ENCODE measurements around the gene RGS9BP. TPM values are rescaled to one million over a fixed set of nuclear protein-coding genes. Genes with fewer than 3 reads are reported as not detected.

Gene RGS9BP
- total RNA-seq, 1 experiment from 2014 or later, result 0.75 TPM

GRCh38 chr19:32658527-32658926, 17.1 kb upstream of the RGS9BP start:
- no peaks in the 10 kb centered on the region for H3K4me1 ChIP-seq
- no peak for TF ChIP-seq CTCF (IDR thresholded peaks at IDR 0.05; ENCODE audit: insufficient read depth in 1 of 2, low read depth in 1 of 2, low read length in 1 of 2, severe bottlenecking in 1 of 2, unreplicated experiment in 1 of 2)
- intact Hi-C loops (cut with micrococcal nuclease; ENCODE audit: unreplicated experiment), result no loop called here
- no peaks in the 10 kb centered on the region for H3K36me3 ChIP-seq (ENCODE audit: control insufficient read depth, insufficient read depth, low read length)
- H3K27me3 ChIP-seq (replicated peaks; ENCODE audit: control insufficient read depth, insufficient read depth, low read length), result no peaks in the 10 kb centered on the region
- H3K36me3 Mint-ChIP-seq (ENCODE audit: insufficient read depth, unreplicated experiment), result peaks cover 41% of the 10 kb centered on the region
- no peak overlapping the region for H3K27ac Mint-ChIP-seq (ENCODE audit: unreplicated experiment)
- BruUV-seq (replicated peaks), result no TSS peak
- no peaks in the 10 kb centered on the region for H3K27me3 Mint-ChIP-seq (ENCODE audit: insufficient read depth, unreplicated experiment)
- DNase-seq, result no peak
- H3K9me3 ChIP-seq, result no peaks in the 10 kb centered on the region
- no peaks in the 10 kb centered on the region for H3K4me1 Mint-ChIP-seq (ENCODE audit: low read depth, unreplicated experiment)
- H3K4me3 ChIP-seq (ENCODE audit: low read depth, low read length), result no peak overlapping the region
- no peak overlapping the region for H3K4me3 Mint-ChIP-seq (ENCODE audit: unreplicated experiment)
- POLR2A ChIA-PET, result no interaction called here
- CTCF ChIA-PET, result no interaction called here
- no peaks in the 10 kb centered on the region for H3K9me3 Mint-ChIP-seq (ENCODE audit: unreplicated experiment)

DNA sequence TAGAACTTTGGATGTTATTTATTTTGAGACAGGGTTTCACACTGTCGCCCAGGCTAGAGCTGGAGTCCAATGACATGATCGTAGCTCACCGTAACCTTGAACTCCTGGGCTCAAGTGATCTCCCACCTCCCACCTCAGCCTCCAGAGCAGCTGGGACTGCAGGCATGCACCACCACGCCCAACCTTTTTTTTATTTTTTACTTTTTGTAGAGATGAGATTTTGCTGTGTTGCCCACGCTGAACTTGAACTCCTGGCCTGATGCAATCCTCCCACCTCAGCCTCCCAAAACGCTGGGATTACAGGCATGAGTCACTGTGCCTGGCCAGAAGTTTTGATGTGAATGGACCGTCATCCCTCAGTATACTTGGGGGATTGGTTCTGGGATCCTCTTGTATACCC, 14.3 kb upstream of the RGS9BP start:
- POLR2A ChIA-PET, result no interaction called here
- Mint-ChIP-seq H3K4me3 (ENCODE audit: unreplicated experiment) (no peak overlapping the region), H3K9me3 (ENCODE audit: unreplicated experiment) (no peaks in the 10 kb centered on the region), H3K4me1 (ENCODE audit: low read depth, unreplicated experiment) (no peaks in the 10 kb centered on the region), H3K27ac (ENCODE audit: unreplicated experiment) (no peak overlapping the region), H3K27me3 (ENCODE audit: insufficient read depth, unreplicated experiment) (no peaks in the 10 kb centered on the region), H3K36me3 (ENCODE audit: insufficient read depth, unreplicated experiment) (peaks cover 14% of the 10 kb centered on the region)
- intact Hi-C loops (cut with micrococcal nuclease; ENCODE audit: unreplicated experiment), result no loop called here
- Histone ChIP-seq H3K9me3 (no peaks in the 10 kb centered on the region), H3K4me1 (no peaks in the 10 kb centered on the region), H3K27me3 (replicated peaks; ENCODE audit: control insufficient read depth, insufficient read depth, low read length) (no peaks in the 10 kb centered on the region), H3K4me3 (ENCODE audit: low read depth, low read length) (no peak overlapping the region), H3K36me3 (ENCODE audit: control insufficient read depth, insufficient read depth, low read length) (no peaks in the 10 kb centered on the region; the same call in 1 of the 2 replicates)
- DNase-seq, result no peak
- TF ChIP-seq CTCF (IDR thresholded peaks at IDR 0.05; ENCODE audit: insufficient read depth in 1 of 2, low read depth in 1 of 2, low read length in 1 of 2, severe bottlenecking in 1 of 2, unreplicated experiment in 1 of 2), result no peak
- CTCF ChIA-PET, result no interaction called here
- BruUV-seq (replicated peaks), result no TSS peak

DNA sequence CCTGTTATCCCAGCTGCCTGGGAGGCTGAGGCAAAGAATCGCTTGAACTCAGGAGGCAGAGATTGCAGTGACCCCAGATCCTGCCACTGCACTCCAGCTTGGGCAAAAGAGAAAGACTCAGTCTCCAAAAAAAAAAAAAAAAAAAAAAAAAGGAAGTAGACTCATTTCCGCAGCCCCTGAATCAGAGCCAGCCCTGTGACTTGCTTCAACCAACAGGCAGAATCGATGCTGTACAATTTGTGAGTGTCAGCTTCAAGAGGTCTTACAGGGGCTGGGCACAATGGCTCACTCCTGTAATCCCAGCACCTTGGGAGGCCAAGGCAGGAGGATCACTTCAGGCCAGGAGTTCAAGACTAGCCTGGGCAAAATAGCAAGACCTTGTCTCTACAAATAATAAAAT, 13.5 kb upstream of the RGS9BP start:
- no peak overlapping the region for H3K27ac Mint-ChIP-seq (ENCODE audit: unreplicated experiment)
- H3K4me1 ChIP-seq, result no peaks in the 10 kb centered on the region
- H3K36me3 ChIP-seq (ENCODE audit: control insufficient read depth, insufficient read depth, low read length), result peaks cover 1% of the 10 kb centered on the region; the same call in 1 of the 2 replicates
- no peaks in the 10 kb centered on the region for H3K27me3 ChIP-seq (replicated peaks; ENCODE audit: control insufficient read depth, insufficient read depth, low read length)
- H3K4me3 ChIP-seq (ENCODE audit: low read depth, low read length), result no peak overlapping the region
- no peak for DNase-seq
- no peak for TF ChIP-seq CTCF (IDR thresholded peaks at IDR 0.05; ENCODE audit: insufficient read depth in 1 of 2, low read depth in 1 of 2, low read length in 1 of 2, severe bottlenecking in 1 of 2, unreplicated experiment in 1 of 2)
- H3K4me3 Mint-ChIP-seq (ENCODE audit: unreplicated experiment), result no peak overlapping the region
- peaks cover 12% of the 10 kb centered on the region for H3K36me3 Mint-ChIP-seq (ENCODE audit: insufficient read depth, unreplicated experiment)
- no peaks in the 10 kb centered on the region for H3K27me3 Mint-ChIP-seq (ENCODE audit: insufficient read depth, unreplicated experiment)
- H3K4me1 Mint-ChIP-seq (ENCODE audit: low read depth, unreplicated experiment), result no peaks in the 10 kb centered on the region
- H3K9me3 ChIP-seq, result no peaks in the 10 kb centered on the region
- intact Hi-C loops (cut with micrococcal nuclease; ENCODE audit: unreplicated experiment), result no loop called here
- BruUV-seq (replicated peaks), result no TSS peak
- H3K9me3 Mint-ChIP-seq (ENCODE audit: unreplicated experiment), result no peaks in the 10 kb centered on the region
- CTCF ChIA-PET, result no interaction called here
- POLR2A ChIA-PET, result no interaction called here

Data from Caco-2 (cell line).